ENCODE data around the gene CXCR1. TPM values are rescaled to one million over a fixed set of nuclear protein-coding genes. Genes with fewer than 3 reads are reported as not detected.

CXCR1 gene
- total RNA-seq, 1 experiment from 2014 or later, result not detected

GRCh38 chr2:218161644-218162043 lies 5.1 kb downstream of the CXCR1 start:
- Histone ChIP-seq H3K27me3 (replicated peaks; ENCODE audit: insufficient read depth, low read depth, low read length, poor library complexity) (peaks cover 43% of the 10 kb centered on the region), H3K9me3 (ENCODE audit: low read depth, low read length, poor library complexity, severe bottlenecking) (no peaks in the 10 kb centered on the region), H3K4me3 (ENCODE audit: low read depth, low read length, poor library complexity, severe bottlenecking) (no peak overlapping the region), H3K27ac (ENCODE audit: low read depth, low read length, poor library complexity, severe bottlenecking) (no peak overlapping the region), H3K4me1 (ENCODE audit: insufficient read depth, low read length, poor library complexity, severe bottlenecking) (no peaks in the 10 kb centered on the region), H3K36me3 (ENCODE audit: insufficient read depth, low read length, poor library complexity, severe bottlenecking) (no peaks in the 10 kb centered on the region)
- intact Hi-C loops (cut with micrococcal nuclease; ENCODE audit: unreplicated experiment), result loop anchor here (10.0 kb wide), 1 partner anchor 1587 kb away; no protein-coding TSS in a partner anchor
- no TSS peak for BruUV-seq (replicated peaks)
- TF ChIP-seq, protein P1, sequence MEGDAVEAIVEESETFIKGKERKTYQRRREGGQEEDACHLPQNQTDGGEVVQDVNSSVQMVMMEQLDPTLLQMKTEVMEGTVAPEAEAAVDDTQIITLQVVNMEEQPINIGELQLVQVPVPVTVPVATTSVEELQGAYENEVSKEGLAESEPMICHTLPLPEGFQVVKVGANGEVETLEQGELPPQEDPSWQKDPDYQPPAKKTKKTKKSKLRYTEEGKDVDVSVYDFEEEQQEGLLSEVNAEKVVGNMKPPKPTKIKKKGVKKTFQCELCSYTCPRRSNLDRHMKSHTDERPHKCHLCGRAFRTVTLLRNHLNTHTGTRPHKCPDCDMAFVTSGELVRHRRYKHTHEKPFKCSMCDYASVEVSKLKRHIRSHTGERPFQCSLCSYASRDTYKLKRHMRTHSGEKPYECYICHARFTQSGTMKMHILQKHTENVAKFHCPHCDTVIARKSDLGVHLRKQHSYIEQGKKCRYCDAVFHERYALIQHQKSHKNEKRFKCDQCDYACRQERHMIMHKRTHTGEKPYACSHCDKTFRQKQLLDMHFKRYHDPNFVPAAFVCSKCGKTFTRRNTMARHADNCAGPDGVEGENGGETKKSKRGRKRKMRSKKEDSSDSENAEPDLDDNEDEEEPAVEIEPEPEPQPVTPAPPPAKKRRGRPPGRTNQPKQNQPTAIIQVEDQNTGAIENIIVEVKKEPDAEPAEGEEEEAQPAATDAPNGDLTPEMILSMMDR (conservative IDR thresholded peaks at IDR 0.05; ENCODE audit: low read depth, low read length), result no peak
- TF ChIP-seq EZH2 (IDR thresholded peaks at IDR 0.05; ENCODE audit: borderline replicate concordance, low read depth, low read length, poor library complexity, severe bottlenecking), result no peak
- POLR2A ChIA-PET (ENCODE audit: low non-redundant PET), result no interaction called here
- no peak for DNase-seq (ENCODE audit: low spot score)
- CTCF ChIA-PET, result no interaction called here

- intact Hi-C loops (cut with micrococcal nuclease; ENCODE audit: unreplicated experiment), result no loop called here
- ChIA-PET POLR2A (ENCODE audit: low non-redundant PET) (no interaction called here), CTCF (no interaction called here)
- no peaks in the 10 kb centered on the region for H3K4me1 ChIP-seq (ENCODE audit: insufficient read depth, low read length, poor library complexity, severe bottlenecking)
- TF ChIP-seq, protein P1 (conservative IDR thresholded peaks at IDR 0.05; ENCODE audit: low read depth, low read length), result no peak
- TF ChIP-seq EZH2 (IDR thresholded peaks at IDR 0.05; ENCODE audit: borderline replicate concordance, low read depth, low read length, poor library complexity, severe bottlenecking), result no peak
- no peak overlapping the region for H3K4me3 ChIP-seq (ENCODE audit: low read depth, low read length, poor library complexity, severe bottlenecking)
- no peaks in the 10 kb centered on the region for H3K36me3 ChIP-seq (ENCODE audit: insufficient read depth, low read length, poor library complexity, severe bottlenecking)
- no peak overlapping the region for H3K27ac ChIP-seq (ENCODE audit: low read depth, low read length, poor library complexity, severe bottlenecking)
- DNase-seq (ENCODE audit: low spot score), result no peak
- H3K9me3 ChIP-seq (ENCODE audit: low read depth, low read length, poor library complexity, severe bottlenecking), result no peaks in the 10 kb centered on the region
- H3K27me3 ChIP-seq (replicated peaks; ENCODE audit: insufficient read depth, low read depth, low read length, poor library complexity), result peaks cover 32% of the 10 kb centered on the region
- BruUV-seq (replicated peaks), result no TSS peak
These were observed 10.7 kb downstream of the CXCR1 start for GRCh38 chr2:218155953-218156479.

GRCh38 chr2:218152777-218153176 lies 14.0 kb downstream of the CXCR1 start:
- Histone ChIP-seq H3K4me3 (ENCODE audit: low read depth, low read length, poor library complexity, severe bottlenecking) (no peak overlapping the region), H3K4me1 (ENCODE audit: insufficient read depth, low read length, poor library complexity, severe bottlenecking) (no peaks in the 10 kb centered on the region), H3K27ac (ENCODE audit: low read depth, low read length, poor library complexity, severe bottlenecking) (no peak overlapping the region), H3K27me3 (replicated peaks; ENCODE audit: insufficient read depth, low read depth, low read length, poor library complexity) (peaks cover 20% of the 10 kb centered on the region), H3K36me3 (ENCODE audit: insufficient read depth, low read length, poor library complexity, severe bottlenecking) (no peaks in the 10 kb centered on the region), H3K9me3 (ENCODE audit: low read depth, low read length, poor library complexity, severe bottlenecking) (no peaks in the 10 kb centered on the region)
- no peak for DNase-seq (ENCODE audit: low spot score)
- TF ChIP-seq EZH2 (IDR thresholded peaks at IDR 0.05; ENCODE audit: borderline replicate concordance, low read depth, low read length, poor library complexity, severe bottlenecking), result no peak
- TF ChIP-seq, protein P1 (conservative IDR thresholded peaks at IDR 0.05; ENCODE audit: low read depth, low read length), result no peak
- no TSS peak for BruUV-seq (replicated peaks)
- intact Hi-C loops (cut with micrococcal nuclease; ENCODE audit: unreplicated experiment), result no loop called here
- ChIA-PET POLR2A (ENCODE audit: low non-redundant PET) (no interaction called here), CTCF (no interaction called here)
